ENCODE results near the gene ACTMAP. TPM values are rescaled to one million over a fixed set of nuclear protein-coding genes. Genes with fewer than 3 reads are reported as not detected.

The ACTMAP gene
- polyA plus RNA-seq, 4 donors = 12.1 to 27.5 (median 18.0) TPM

GRCh38 chr19:40755791-40756190 is 5.5 kb upstream of the ACTMAP start:
- Histone ChIP-seq H3K27ac (ENCODE audit: low read depth in 1 of 3, low read length in 2 of 3) (peak overlapping the region in 1 of 3 donors; percentile 19), H3K9me3 (ENCODE audit: control insufficient read depth in 2 of 2, insufficient read depth in 1 of 2, low read depth in 1 of 2, low read length in 1 of 2) (no peaks in the 10 kb centered on the region), H3K36me3 (ENCODE audit: control insufficient read depth in 3 of 3, insufficient read depth in 2 of 3, low read depth in 1 of 3, low read length in 3 of 3) (peaks cover 7 to 70% (median 20%) of the 10 kb centered on the region in 3 donors), H3K4me1 (ENCODE audit: control insufficient read depth in 3 of 3, insufficient read depth in 2 of 3, low read depth in 1 of 3, low read length in 2 of 3) (peaks cover 0 to 19% (median 11%) of the 10 kb centered on the region in 3 donors), H3K27me3 (ENCODE audit: control insufficient read depth in 3 of 3, insufficient read depth in 3 of 3, low read length in 3 of 3) (no peaks in the 10 kb centered on the region), H3K4me3 (ENCODE audit: low read depth in 1 of 3, low read length in 3 of 3) (no peak overlapping the region)
- WGBS, 3 donors = 95% methylated on average over 8 of the region's 8 CpGs
- DNase-seq (no peak), FAIRE-seq (no peak)

GRCh38 chr19:40755248-40755624 is 5.0 kb upstream of the ACTMAP start:
- peak overlapping the region; percentile 40 to 94 (median 83) for H3K27ac ChIP-seq (ENCODE audit: low read depth in 1 of 3, low read length in 2 of 3)

DNA sequence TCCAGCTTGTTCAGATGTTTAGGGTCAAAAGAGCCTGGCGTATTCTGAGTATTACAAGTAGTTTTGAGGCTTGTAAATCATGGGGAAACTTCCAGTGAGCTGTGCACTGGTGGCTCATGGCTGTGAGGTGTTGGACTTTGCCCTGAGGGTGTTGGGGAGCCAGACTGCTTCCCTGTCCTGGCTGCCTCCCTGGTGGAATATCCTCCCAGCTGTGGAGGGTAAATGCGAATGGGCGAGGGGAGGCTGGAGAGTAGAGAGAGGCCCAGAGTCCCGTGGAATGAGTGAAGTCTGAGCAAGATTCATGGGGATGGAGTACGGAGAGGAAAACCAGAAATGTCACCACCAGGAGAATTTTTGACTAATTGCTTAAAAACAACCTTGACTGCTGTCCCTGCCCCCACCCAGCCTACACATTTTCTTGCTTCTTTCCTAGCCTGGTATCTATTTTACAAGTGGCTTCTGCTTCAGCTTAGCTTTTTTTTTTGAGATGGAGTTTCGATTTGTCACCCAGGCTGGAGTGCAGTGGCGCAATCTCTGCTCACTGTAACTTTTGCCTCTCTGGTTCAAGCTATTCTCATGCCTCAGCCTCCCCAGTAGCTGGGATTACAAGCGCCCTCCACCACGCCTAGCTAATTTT is 4.5 kb upstream of the ACTMAP start:
- 25 to 50% (median 30%) methylated on average over 9 of the region's 9 CpGs for WGBS, 3 donors
- no peaks in the 10 kb centered on the region for H3K27me3 ChIP-seq (ENCODE audit: control insufficient read depth in 3 of 3, insufficient read depth in 3 of 3, low read length in 3 of 3)
- FAIRE-seq = no peak
- peaks cover 0 to 23% (median 11%) of the 10 kb centered on the region in 3 donors for H3K4me1 ChIP-seq (ENCODE audit: control insufficient read depth in 3 of 3, insufficient read depth in 2 of 3, low read depth in 1 of 3, low read length in 2 of 3)
- peak overlapping the region in 2 of 3 donors; percentile 11 to 42 for H3K4me3 ChIP-seq (ENCODE audit: low read depth in 1 of 3, low read length in 3 of 3)
- peak overlapping the region; percentile 83 to 95 (median 94) for H3K27ac ChIP-seq (ENCODE audit: low read depth in 1 of 3, low read length in 2 of 3)
- peaks cover 5 to 60% (median 16%) of the 10 kb centered on the region in 3 donors for H3K36me3 ChIP-seq (ENCODE audit: control insufficient read depth in 3 of 3, insufficient read depth in 2 of 3, low read depth in 1 of 3, low read length in 3 of 3)
- peak; percentile 88 to 92 for DNase-seq
- no peaks in the 10 kb centered on the region for H3K9me3 ChIP-seq (ENCODE audit: control insufficient read depth in 2 of 2, insufficient read depth in 1 of 2, low read depth in 1 of 2, low read length in 1 of 2)

More at GRCh38 chr19:40755248-40755624, 5.0 kb upstream of the ACTMAP start:
- no peaks in the 10 kb centered on the region for H3K9me3 ChIP-seq (ENCODE audit: control insufficient read depth in 2 of 2, insufficient read depth in 1 of 2, low read depth in 1 of 2, low read length in 1 of 2)
- peaks cover 7 to 65% (median 16%) of the 10 kb centered on the region in 3 donors for H3K36me3 ChIP-seq (ENCODE audit: control insufficient read depth in 3 of 3, insufficient read depth in 2 of 3, low read depth in 1 of 3, low read length in 3 of 3)
- DNase-seq (no peak), FAIRE-seq (no peak)
- peaks cover 0 to 19% (median 11%) of the 10 kb centered on the region in 3 donors for H3K4me1 ChIP-seq (ENCODE audit: control insufficient read depth in 3 of 3, insufficient read depth in 2 of 3, low read depth in 1 of 3, low read length in 2 of 3)
- H3K27me3 ChIP-seq (ENCODE audit: control insufficient read depth in 3 of 3, insufficient read depth in 3 of 3, low read length in 3 of 3) = no peaks in the 10 kb centered on the region
- 59 to 66% (median 65%) methylated on average over 3 of the region's 3 CpGs for WGBS, 3 donors
- no peak overlapping the region for H3K4me3 ChIP-seq (ENCODE audit: low read depth in 1 of 3, low read length in 3 of 3)

GRCh38 chr19:40752257-40752781 is 2.0 kb upstream of the ACTMAP start:
- FAIRE-seq (no peak), DNase-seq (no peak)
- Histone ChIP-seq H3K27me3 (ENCODE audit: control insufficient read depth in 3 of 3, insufficient read depth in 3 of 3, low read length in 3 of 3) (no peaks in the 10 kb centered on the region), H3K27ac (ENCODE audit: low read depth in 1 of 3, low read length in 2 of 3) (peak overlapping the region; percentile 75 to 96 (median 93)), H3K4me1 (ENCODE audit: control insufficient read depth in 3 of 3, insufficient read depth in 2 of 3, low read depth in 1 of 3, low read length in 2 of 3) (peaks cover 0 to 30% (median 13%) of the 10 kb centered on the region in 3 donors), H3K9me3 (ENCODE audit: control insufficient read depth in 2 of 2, insufficient read depth in 1 of 2, low read depth in 1 of 2, low read length in 1 of 2) (no peaks in the 10 kb centered on the region), H3K36me3 (ENCODE audit: control insufficient read depth in 3 of 3, insufficient read depth in 2 of 3, low read depth in 1 of 3, low read length in 3 of 3) (peaks cover 3 to 46% (median 7%) of the 10 kb centered on the region in 3 donors), H3K4me3 (ENCODE audit: low read depth in 1 of 3, low read length in 3 of 3) (peak overlapping the region; percentile 33 to 73 (median 73))
- 7 to 41% (median 20%) methylated on average over 12 of the region's 12 CpGs for WGBS, 3 donors

DNA sequence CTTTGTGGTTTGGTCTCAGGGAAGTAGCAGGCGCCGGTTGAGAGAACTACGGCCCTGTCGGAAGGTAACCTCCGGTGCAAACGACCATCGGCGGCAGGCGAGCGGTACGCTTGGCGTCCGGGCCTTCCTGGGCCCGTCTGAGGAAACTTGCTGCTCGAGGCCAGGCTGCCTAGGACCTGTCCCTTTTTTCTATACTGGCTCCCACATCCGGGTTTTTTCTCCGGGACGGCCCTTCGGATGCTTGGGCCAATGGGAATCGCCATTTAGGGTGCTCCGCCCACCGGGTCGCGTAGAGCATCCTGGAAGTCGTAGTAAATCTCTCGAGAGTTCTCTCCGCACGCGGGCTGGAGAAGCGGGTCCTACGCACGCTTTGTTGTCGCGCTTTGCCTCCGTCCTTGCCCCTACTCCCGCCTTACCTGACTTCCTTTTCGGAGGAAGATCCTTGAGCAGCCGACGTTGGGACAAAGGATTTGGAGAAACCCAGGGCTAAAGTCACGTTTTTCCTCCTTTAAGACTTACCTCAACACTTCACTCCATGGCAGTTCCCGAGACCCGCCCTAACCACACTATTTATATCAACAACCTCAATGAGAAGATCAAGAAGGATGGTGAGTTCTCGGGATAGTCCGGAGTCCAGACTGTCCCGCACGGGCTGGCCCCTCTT is 729 bp upstream of the ACTMAP start, which contains the start of gene SNRPA:
Gene SNRPA (plus strand): TSS at position 330 of the 664 bp plus-strand sequence. CDS start 206 bp downstream, at position 536.
- DNase-seq = peak; percentile 99
- Histone ChIP-seq H3K36me3 (ENCODE audit: control insufficient read depth in 3 of 3, insufficient read depth in 2 of 3, low read depth in 1 of 3, low read length in 3 of 3) (peaks cover 0 to 34% (median under 1%) of the 10 kb centered on the region in 3 donors), H3K4me1 (ENCODE audit: control insufficient read depth in 3 of 3, insufficient read depth in 2 of 3, low read depth in 1 of 3, low read length in 2 of 3) (peaks cover 0 to 30% (median 10%) of the 10 kb centered on the region in 3 donors), H3K27ac (ENCODE audit: low read depth in 1 of 3, low read length in 2 of 3) (peak within 1 kb of the TSS; percentile 87 to 96 (median 93)), H3K9me3 (ENCODE audit: control insufficient read depth in 2 of 2, insufficient read depth in 1 of 2, low read depth in 1 of 2, low read length in 1 of 2) (no peaks in the 10 kb centered on the region), H3K4me3 (ENCODE audit: low read depth in 1 of 3, low read length in 3 of 3) (peak within 1 kb of the TSS; percentile 71 to 73 (median 73)), H3K27me3 (ENCODE audit: control insufficient read depth in 3 of 3, insufficient read depth in 3 of 3, low read length in 3 of 3) (no peaks in the 10 kb centered on the region)
- 0 to 1% (median 0%) methylated on average over 43 to 46 of the region's 46 CpGs for WGBS, 3 donors
- no peak for FAIRE-seq

DNA sequence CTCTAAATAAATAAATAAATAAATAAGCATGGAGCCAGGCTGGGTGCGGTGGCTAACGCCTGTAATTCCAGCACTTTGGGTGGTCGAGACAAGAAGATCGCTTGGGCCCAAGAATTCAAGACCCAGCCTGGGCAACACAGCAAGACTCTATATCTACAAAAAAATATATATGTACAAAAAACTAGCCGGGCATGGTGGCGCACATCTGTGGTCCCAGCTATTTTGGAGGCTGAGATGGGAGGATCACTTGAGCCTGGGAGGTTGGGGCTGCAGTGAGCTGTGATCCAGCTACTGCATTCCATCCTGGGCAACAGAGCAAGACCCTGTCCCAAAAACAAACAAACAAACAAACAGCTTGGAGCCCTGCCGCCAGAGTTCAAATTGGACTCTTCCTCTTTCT is 2.7 kb downstream of the ACTMAP start:
- Histone ChIP-seq H3K4me3 (ENCODE audit: low read depth in 1 of 3, low read length in 3 of 3) (no peak overlapping the region), H3K27ac (ENCODE audit: low read depth in 1 of 3, low read length in 2 of 3) (no peak overlapping the region), H3K27me3 (ENCODE audit: control insufficient read depth in 3 of 3, insufficient read depth in 3 of 3, low read length in 3 of 3) (no peaks in the 10 kb centered on the region), H3K4me1 (ENCODE audit: control insufficient read depth in 3 of 3, insufficient read depth in 2 of 3, low read depth in 1 of 3, low read length in 2 of 3) (peaks cover 0 to 22% (median 2%) of the 10 kb centered on the region in 3 donors), H3K9me3 (ENCODE audit: control insufficient read depth in 2 of 2, insufficient read depth in 1 of 2, low read depth in 1 of 2, low read length in 1 of 2) (no peaks in the 10 kb centered on the region), H3K36me3 (ENCODE audit: control insufficient read depth in 3 of 3, insufficient read depth in 2 of 3, low read depth in 1 of 3, low read length in 3 of 3) (peaks cover 0 to 29% (median 0%) of the 10 kb centered on the region in 3 donors)
- DNase-seq (no peak), FAIRE-seq (no peak)
- 96 to 98% (median 96%) methylated on average over 7 of the region's 7 CpGs for WGBS, 3 donors

GRCh38 chr19:40745402-40745780 is 4.9 kb downstream of the ACTMAP start:
- Histone ChIP-seq H3K27ac (ENCODE audit: low read depth in 1 of 3, low read length in 2 of 3) (peak overlapping the region in 1 of 3 donors; percentile 36), H3K9me3 (ENCODE audit: control insufficient read depth in 2 of 2, insufficient read depth in 1 of 2, low read depth in 1 of 2, low read length in 1 of 2) (no peaks in the 10 kb centered on the region), H3K36me3 (ENCODE audit: control insufficient read depth in 3 of 3, insufficient read depth in 2 of 3, low read depth in 1 of 3, low read length in 3 of 3) (peaks cover 0 to 47% (median 3%) of the 10 kb centered on the region in 3 donors), H3K27me3 (ENCODE audit: control insufficient read depth in 3 of 3, insufficient read depth in 3 of 3, low read length in 3 of 3) (no peaks in the 10 kb centered on the region), H3K4me3 (ENCODE audit: low read depth in 1 of 3, low read length in 3 of 3) (no peak overlapping the region), H3K4me1 (ENCODE audit: control insufficient read depth in 3 of 3, insufficient read depth in 2 of 3, low read depth in 1 of 3, low read length in 2 of 3) (peaks cover 0 to 22% (median 2%) of the 10 kb centered on the region in 3 donors)
- 76 to 83% (median 82%) methylated on average over 7 of the region's 7 CpGs for WGBS, 3 donors
- FAIRE-seq (no peak), DNase-seq (no peak)

Measured in small intestine (tissue), 7 donors.